CD4-positive, alpha-beta T cell (primary cell): Measurements from ENCODE around the gene EXOSC5. TPM values are rescaled to one million over a fixed set of nuclear protein-coding genes. Genes with fewer than 3 reads are reported as not detected.

Source experiments
- ATAC-seq: fragments of 200-7000 bp; cut with Tn5 transposase; one replicate; pipeline ENCODE4 v1.10.0; 2022; ENCODE audit warnings: mild to moderate bottlenecking; ENCODE audit not compliant: poor library complexity
- CTCF ChIA-PET: fragments of 350-600 bp; sonication (Branson Sonifier 250); formaldehyde crosslinking; loops from one replicate; lab custom pipeline; 2021; ENCODE audit warnings: antibody characterized with exemption, inconsistent platforms; lab: Charles Lee
- POLR2A ChIA-PET: fragments of 350-600 bp; sonication (Branson Sonifier 250); formaldehyde crosslinking; loops from one replicate; lab custom pipeline; 2021; ENCODE audit warnings: antibody characterized with exemption, inconsistent platforms; lab: Charles Lee
- DNase-seq, 14 experiments: peaks; one replicate each; pipeline ENCODE4 v3.0.0-alpha.2; 2013 to 2020; ENCODE audit warnings: mixed read lengths in 2 of 14
- H3K27ac ChIP-seq, 2 donors: one replicate each; pipeline versions ENCODE4 v1.5.1 to v1.7.0; 2013; ENCODE audit warnings: low read length in 2 of 2, low read depth in 1 of 2, mild to moderate bottlenecking in 1 of 2
- H3K27me3 ChIP-seq, 2 experiments: 1 replicate in 1 of 2; 2 replicates in 1 of 2; pipeline versions ENCODE4 v1.6.1 to v1.7.0; 2013; ENCODE audit warnings: low read length in 2 of 2, control low read depth in 1 of 2, mild to moderate bottlenecking in 1 of 2, moderate library complexity in 1 of 2; ENCODE audit not compliant: insufficient read depth in 2 of 2, control insufficient read depth in 1 of 2
- H3K36me3 ChIP-seq: one replicate; pipeline ENCODE4 v1.6.1; 2013; ENCODE audit warnings: low read length, control low read depth; ENCODE audit not compliant: insufficient read depth
- H3K4me1 ChIP-seq: one replicate; pipeline ENCODE4 v1.6.1; 2013; ENCODE audit warnings: low read length, control low read depth; ENCODE audit not compliant: insufficient read depth
- H3K4me3 ChIP-seq: one replicate; pipeline ENCODE4 v1.5.1; 2013; ENCODE audit warnings: mild to moderate bottlenecking, low read length, moderate library complexity
- H3K9me3 ChIP-seq, 2 experiments: 1 replicate in 1 of 2; 2 replicates in 1 of 2; pipeline versions ENCODE4 v1.6.1 to v1.7.0; 2013; ENCODE audit warnings: low read length in 2 of 2, mild to moderate bottlenecking in 2 of 2, control low read depth in 1 of 2, moderate library complexity in 1 of 2; ENCODE audit not compliant: control insufficient read depth in 1 of 2, insufficient read depth in 1 of 2
- H3K27ac Mint-ChIP-seq: one replicate; pipeline ENCODE4 v1.8.0; 2020; ENCODE audit warnings: mixed read lengths
- H3K27me3 Mint-ChIP-seq: one replicate; pipeline ENCODE4 v1.8.0; 2021; ENCODE audit warnings: mixed read lengths
- H3K36me3 Mint-ChIP-seq: one replicate; pipeline ENCODE4 v1.8.0; 2021; ENCODE audit warnings: low read depth, mixed read lengths
- H3K4me1 Mint-ChIP-seq: one replicate; pipeline ENCODE4 v1.8.0; 2021; ENCODE audit warnings: low read depth, mixed read lengths
- H3K4me3 Mint-ChIP-seq: one replicate; pipeline ENCODE4 v1.8.0; 2020; ENCODE audit warnings: mild to moderate bottlenecking, mixed read lengths
- H3K9me3 Mint-ChIP-seq: one replicate; pipeline ENCODE4 v1.8.0; 2020; ENCODE audit warnings: mixed read lengths
- intact Hi-C, 2 experiments: fragments of 100-400 bp; cut with DNase I in 1 of 2; cut with micrococcal nuclease in 1 of 2; formaldehyde crosslinking; loops; one replicate each; pipeline versions ENCODE4 v1.15.1 to v1.9.0; 2023 to 2025; cut with DNase I, micrococcal nuclease
- total RNA-seq, 174 experiments: library from RNA in 2 of 174; stranded (reverse) in 2 of 174; gene quantifications; one replicate each; pipeline ENCODE4 v1.2.3 and lab custom pipeline; 2021 to 2026
- TF ChIP-seq, protein P1 (sequence below): fragments of 200-600 bp; IDR thresholded peaks from one replicate; pipeline ENCODE4 v1.8.0; 2022; ENCODE audit warnings: antibody characterized with exemption, mild to moderate bottlenecking

EXOSC5 gene
- total RNA-seq, 2 experiments from 2014 or later, result 6.5 to 7.5 TPM

DNA sequence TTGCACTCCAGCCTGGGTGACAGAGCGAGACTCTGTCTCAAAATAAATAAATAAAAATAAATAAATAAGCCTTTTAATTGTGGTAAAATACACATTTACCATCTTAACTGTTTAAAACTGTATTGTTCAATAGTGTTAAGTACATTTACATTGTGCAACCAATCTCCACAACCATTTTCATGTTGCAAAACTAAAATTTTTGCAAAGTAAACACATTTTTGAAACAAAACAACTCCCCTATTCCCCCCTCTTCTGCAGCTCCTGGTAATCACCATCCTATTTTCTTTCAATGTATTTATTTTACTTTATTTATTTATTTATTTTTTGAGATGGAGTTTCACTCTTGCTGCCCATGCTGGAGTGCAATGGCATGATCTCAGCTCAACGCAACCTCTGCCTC is 27.4 kb downstream of the EXOSC5 start:
- Mint-ChIP-seq H3K36me3 (no peaks in the 10 kb centered on the region), H3K4me3 (no peak overlapping the region), H3K27me3 (no peaks in the 10 kb centered on the region), H3K27ac (no peak overlapping the region), H3K9me3 (no peaks in the 10 kb centered on the region), H3K4me1 (no peaks in the 10 kb centered on the region)
- ChIA-PET CTCF (no interaction called here), POLR2A (no interaction called here)
- DNase-seq (no peak), ATAC-seq (no peak)
- no peak overlapping the region for H3K27ac ChIP-seq
- H3K9me3 ChIP-seq, result no peaks in the 10 kb centered on the region
- H3K36me3 ChIP-seq, result no peaks in the 10 kb centered on the region
- intact Hi-C loops, result no loop called here
- no peaks in the 10 kb centered on the region for H3K27me3 ChIP-seq
- peaks cover 4% of the 10 kb centered on the region for H3K4me1 ChIP-seq
- no peak overlapping the region for H3K4me3 ChIP-seq
- TF ChIP-seq, protein P1, sequence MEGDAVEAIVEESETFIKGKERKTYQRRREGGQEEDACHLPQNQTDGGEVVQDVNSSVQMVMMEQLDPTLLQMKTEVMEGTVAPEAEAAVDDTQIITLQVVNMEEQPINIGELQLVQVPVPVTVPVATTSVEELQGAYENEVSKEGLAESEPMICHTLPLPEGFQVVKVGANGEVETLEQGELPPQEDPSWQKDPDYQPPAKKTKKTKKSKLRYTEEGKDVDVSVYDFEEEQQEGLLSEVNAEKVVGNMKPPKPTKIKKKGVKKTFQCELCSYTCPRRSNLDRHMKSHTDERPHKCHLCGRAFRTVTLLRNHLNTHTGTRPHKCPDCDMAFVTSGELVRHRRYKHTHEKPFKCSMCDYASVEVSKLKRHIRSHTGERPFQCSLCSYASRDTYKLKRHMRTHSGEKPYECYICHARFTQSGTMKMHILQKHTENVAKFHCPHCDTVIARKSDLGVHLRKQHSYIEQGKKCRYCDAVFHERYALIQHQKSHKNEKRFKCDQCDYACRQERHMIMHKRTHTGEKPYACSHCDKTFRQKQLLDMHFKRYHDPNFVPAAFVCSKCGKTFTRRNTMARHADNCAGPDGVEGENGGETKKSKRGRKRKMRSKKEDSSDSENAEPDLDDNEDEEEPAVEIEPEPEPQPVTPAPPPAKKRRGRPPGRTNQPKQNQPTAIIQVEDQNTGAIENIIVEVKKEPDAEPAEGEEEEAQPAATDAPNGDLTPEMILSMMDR, result no peak

DNA sequence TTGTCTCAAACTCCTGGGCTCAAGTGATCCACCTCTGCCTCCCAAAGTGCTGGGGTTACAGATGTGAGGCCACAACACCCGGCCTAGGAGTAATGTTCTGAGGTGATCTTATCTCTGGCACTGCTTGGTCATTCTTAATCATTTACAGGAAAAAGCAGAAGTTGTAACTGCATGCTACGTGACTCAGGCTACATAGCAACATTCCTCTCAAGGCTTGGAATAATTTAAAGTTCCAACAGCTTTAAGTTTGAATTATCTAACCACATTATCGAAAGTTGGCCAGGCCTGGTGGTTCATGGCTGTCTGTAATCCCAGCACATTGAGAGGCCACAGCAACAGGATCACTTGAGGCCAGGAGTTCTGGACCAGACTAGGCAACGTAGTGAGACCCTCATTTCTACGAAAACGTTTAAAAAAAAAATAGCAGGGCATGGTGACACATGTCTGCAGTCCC is 29.3 kb downstream of the EXOSC5 start:
- H3K4me1 Mint-ChIP-seq, result peaks cover 16% of the 10 kb centered on the region
- Histone ChIP-seq H3K9me3 (no peaks in the 10 kb centered on the region), H3K27me3 (no peaks in the 10 kb centered on the region), H3K36me3 (no peaks in the 10 kb centered on the region), H3K4me3 (no peak overlapping the region), H3K4me1 (peaks cover 18% of the 10 kb centered on the region), H3K27ac (no peak overlapping the region)
- DNase-seq, result peak in 1 of 14 experiments; percentile 44
- no peak overlapping the region for H3K4me3 Mint-ChIP-seq
- H3K9me3 Mint-ChIP-seq, result no peaks in the 10 kb centered on the region
- CTCF ChIA-PET, result interaction anchor here (1.2 kb wide), 1 partner anchor 15 kb away, joined by 3 read pairs; no protein-coding TSS in a partner anchor
- no peaks in the 10 kb centered on the region for H3K27me3 Mint-ChIP-seq
- intact Hi-C loops, result no loop called here
- no peak for ATAC-seq
- POLR2A ChIA-PET, result no interaction called here
- peaks cover 9% of the 10 kb centered on the region for H3K36me3 Mint-ChIP-seq
- TF ChIP-seq, protein P1, result no peak
- no peak overlapping the region for H3K27ac Mint-ChIP-seq

DNA sequence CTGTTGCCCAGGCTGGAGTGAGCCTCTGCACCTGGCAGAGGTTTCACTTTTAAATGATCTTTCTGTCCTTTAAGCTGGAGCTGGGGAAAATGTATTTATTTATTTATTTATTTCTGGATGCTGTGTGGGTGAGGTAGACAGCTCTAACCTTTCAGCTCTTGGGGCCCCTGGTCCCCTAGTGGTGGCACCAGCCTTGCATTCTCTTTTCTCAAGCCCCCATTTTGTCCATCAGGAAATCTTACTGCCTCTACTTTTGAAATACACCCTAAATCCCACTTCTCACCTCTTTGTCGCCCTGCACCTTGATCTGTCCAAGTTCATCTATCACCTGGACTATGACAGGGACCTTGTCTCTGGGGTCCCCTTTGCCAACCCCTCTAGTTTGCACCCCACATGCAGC is 31.1 kb downstream of the EXOSC5 start:
- H3K27ac Mint-ChIP-seq, result peak overlapping the region; percentile 72
- no peaks in the 10 kb centered on the region for H3K9me3 Mint-ChIP-seq
- H3K36me3 Mint-ChIP-seq, result peaks cover 13% of the 10 kb centered on the region
- Histone ChIP-seq H3K27ac (no peak overlapping the region), H3K4me3 (no peak overlapping the region), H3K27me3 (no peaks in the 10 kb centered on the region), H3K9me3 (no peaks in the 10 kb centered on the region), H3K36me3 (no peaks in the 10 kb centered on the region), H3K4me1 (peaks cover 27% of the 10 kb centered on the region)
- DNase-seq, result peak in 1 of 14 experiments; percentile 52
- ATAC-seq, result no peak
- CTCF ChIA-PET, result interaction anchor here (0.7 kb wide), 2 partner anchors 231 to 971 kb away, joined by 3 read pairs; no protein-coding TSS in a partner anchor
- peaks cover 25% of the 10 kb centered on the region for H3K4me1 Mint-ChIP-seq
- intact Hi-C loops, result no loop called here
- TF ChIP-seq, protein P1, result no peak
- H3K27me3 Mint-ChIP-seq, result no peaks in the 10 kb centered on the region
- H3K4me3 Mint-ChIP-seq, result peak overlapping the region; percentile 77
- POLR2A ChIA-PET, result no interaction called here
